Measurements from ENCODE around the gene TNFRSF13B.
"Not testable (repeated sequence)": the region's sequence is repeated elsewhere in the genome, so short reads cannot be mapped to it uniquely, and the experiment has no call there.

The TNFRSF13B gene

DNA sequence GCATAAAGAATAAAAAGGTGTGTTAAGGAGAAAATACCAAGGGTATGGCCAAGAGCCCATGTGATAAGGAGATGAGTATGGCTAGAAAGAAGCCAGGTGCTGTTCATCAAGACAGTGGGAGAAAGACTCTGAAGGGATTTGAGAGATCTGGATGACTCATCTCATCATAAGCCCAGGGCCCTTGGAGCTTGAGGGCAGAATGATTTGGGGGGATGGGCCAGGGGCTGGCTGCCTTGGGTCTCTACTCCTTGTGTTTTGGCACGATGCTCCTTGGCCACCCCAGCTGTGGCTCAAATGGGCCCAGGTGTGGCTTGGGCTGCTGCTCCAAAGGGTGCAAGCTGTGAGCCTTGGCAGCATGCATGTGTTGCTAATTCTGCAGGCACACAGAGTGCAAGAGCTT lies 14.5 kb upstream of the TNFRSF13B start:
- no peak for DNase-seq

GRCh38 chr17:16981928-16982327 lies 10.0 kb upstream of the TNFRSF13B start:
- no peak for DNase-seq

DNA sequence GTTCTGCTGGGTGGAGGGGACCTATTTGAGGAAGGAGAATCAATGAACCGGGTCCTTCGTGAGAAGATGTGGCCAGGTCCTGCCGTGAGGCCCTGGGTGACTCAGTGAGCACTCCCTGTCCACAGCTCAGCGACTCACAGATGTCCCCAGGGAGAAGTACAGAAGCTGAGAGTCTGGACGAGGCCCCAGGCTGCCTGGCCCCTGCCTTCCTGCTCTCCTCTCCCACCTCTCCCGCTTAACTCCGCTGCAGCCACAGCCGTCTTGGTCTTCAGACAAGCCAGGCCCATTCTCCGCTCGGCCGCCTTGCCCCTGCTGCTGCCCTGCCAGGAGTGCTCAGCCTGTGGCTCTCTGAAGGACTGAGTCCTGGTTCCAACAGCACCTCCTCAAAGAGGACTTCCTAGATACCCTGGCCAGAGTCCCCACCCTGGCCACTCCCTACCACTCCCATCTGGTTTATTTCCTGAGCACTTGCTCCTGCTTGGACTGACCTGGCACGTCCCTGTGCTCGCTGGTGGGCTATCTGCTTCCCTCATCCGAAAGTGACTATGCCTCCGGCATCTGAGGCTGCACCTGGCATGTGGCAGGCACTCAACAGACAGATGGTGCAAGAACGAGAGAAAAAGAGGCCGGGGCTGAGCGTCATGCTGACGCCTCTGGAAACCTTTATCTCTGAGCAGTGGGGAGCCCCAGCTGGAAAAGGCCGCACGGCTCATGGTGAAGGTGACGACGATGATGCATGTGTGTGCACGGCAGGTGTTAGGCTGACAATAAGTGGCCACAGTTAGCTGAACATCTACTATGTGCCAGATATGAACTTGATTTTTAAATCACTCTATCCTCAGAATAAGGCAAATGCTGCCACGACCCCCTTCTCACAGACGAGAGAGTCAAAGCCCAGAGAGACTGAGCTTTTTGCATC lies 9.2 kb upstream of the TNFRSF13B start:
- peak; percentile 26 for DNase-seq

GRCh38 chr17:16980061-16980460 lies 8.1 kb upstream of the TNFRSF13B start:
- no peak for DNase-seq

- not testable (repeated sequence) for DNase-seq
These were observed 7.4 kb upstream of the TNFRSF13B start for GRCh38 chr17:16979237-16979823.

GRCh38 chr17:16977932-16978331 lies 6.0 kb upstream of the TNFRSF13B start:
- DNase-seq = peak; percentile 96

DNA sequence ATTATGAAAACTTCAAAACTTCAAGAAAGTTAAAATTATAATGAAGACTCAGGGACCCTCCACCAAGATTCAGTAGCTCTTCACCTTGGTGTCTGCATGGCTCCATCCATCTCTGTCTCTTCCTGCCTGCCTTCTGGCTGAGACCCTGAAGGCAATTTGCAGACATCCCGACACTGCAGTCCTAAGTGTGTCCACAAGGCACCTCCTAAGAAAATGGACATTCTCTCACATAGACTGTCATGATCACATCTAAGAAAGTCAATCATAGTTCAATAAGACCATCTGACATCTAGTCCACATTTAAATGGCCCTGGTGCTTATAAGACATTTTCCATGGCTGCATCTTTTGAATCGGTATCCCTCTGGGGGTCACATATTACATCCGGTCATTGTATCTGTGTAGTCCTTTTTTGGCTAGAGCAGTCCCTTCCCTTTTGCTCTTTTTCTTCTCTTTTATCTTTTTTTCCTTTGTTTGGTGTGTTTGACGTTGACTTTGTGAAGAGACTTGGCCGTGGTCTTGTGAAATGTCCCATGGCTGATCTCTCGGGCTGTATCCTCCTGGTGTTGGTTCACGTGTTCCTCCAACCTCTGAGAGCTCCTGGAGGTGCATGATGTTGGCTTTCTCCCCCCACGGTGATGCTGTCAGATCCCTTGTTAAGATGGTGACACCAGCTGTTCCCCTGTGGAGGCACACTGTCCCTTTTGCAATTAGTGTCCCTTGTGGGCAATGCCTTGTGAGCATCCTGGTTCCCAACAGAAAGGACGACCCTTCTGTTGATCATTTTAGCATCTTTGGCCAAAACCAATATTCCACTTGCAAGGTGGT lies 5.0 kb upstream of the TNFRSF13B start:
- DNase-seq = no peak

DNA sequence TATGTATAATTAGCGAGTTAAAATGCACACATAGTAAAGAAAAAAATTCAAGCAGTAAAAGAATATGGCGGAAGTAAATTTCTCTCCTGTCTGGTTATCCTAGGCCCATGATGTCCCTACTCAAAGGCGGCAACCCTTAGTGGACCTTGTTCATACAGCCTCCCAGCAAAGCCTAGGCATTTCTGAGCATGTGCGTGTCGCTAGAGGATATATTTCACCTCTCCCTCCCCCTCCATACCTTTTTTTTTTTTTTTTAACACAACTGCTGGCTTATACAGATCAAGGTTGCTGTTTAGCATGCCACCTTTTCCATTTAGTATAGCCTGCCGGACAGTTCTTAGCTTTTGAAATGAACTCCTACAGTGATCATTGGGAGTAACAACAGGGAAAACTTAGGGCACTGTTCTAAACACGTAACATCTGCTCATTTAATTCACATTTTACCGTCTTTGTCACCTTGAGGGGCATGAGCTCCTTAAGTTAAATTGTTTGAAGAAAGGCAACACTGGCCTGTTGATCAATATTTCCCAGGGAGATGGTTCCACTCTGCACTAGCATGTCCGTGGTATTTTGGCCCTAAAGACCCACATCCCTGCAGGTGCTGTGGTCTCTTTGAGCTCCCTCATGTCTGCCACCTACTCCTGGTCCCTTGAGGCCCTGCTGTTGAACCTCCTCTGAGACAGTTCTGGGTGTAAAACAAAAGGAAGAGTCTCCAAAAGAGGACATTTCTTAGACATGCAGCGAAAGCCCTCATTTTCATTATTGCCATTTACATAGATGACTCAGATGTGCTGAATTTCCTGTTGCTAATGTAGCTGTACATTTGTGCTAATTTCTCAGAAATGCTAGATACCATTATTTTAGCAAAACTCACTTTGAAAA lies 4.1 kb upstream of the TNFRSF13B start:
- no peak for DNase-seq

DNA sequence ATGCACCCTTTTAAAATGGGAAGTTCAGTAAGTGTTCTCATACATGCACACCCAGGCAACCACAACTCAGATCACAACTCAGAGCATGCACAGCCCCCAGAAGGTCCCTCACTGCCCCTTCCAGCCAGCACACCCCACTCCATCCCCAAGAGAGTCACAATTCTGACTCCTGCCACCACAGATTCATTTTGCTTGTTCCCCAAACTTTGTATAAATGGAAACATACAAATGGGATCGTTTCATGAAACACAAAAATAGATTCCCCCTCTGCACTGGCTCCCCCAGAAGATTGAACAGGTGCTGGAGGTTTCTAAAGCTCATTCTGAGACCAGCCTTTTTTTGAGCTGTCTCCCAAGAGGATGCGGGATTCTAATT lies 3.3 kb upstream of the TNFRSF13B start:
- DNase-seq = no peak

GRCh38 chr17:16974569-16975276 lies 2.8 kb upstream of the TNFRSF13B start:
- DNase-seq = no peak

GRCh38 chr17:16973760-16974540 lies 2.0 kb upstream of the TNFRSF13B start:
- DNase-seq = no peak

DNA sequence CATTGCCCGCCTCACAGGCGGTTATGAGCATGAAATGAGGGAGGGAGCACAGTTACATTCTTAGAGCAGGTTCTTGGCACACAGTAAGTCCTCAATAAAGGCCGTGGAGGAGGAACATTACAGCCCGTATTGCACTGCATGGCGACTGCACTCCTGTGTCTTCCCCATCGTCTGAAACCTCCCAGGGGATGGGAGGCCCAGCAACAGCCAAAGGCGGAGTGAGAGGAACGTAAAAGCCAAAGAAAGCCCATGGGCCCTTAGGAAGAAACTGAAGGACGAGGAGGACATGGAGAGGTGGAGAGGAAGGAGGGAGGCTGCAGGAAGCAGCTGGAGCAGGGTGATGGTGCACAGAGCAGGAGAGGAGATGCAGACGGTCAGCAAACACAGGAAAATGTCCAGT lies 1.1 kb upstream of the TNFRSF13B start:
- not testable (repeated sequence) for DNase-seq

DNA sequence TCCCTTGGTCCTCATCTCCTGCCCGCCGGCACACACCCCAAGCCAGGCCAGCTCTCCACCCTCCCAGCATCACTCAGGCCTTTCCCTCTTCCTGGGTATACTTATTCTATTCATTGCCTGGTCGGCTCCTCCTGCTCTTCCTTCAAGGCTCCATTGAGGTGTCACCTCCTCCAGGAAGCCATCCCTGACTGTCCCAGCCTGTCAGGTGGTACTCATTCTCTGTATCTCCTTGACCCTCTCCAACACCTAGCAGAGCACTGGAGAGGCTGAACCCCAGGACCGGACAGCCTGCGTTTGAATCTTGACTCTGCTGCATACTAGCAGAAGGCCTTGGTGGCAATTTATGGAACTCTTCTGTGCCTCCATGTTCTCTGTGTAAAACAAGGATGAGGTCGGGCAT lies 428 bp upstream of the TNFRSF13B start:
- no peak for DNase-seq

- DNase-seq = no peak
These were observed 1.7 kb downstream of the TNFRSF13B start for GRCh38 chr17:16969931-16970906.

- no peak for DNase-seq
These were observed 3.1 kb downstream of the TNFRSF13B start for GRCh38 chr17:16968786-16969185.

DNA sequence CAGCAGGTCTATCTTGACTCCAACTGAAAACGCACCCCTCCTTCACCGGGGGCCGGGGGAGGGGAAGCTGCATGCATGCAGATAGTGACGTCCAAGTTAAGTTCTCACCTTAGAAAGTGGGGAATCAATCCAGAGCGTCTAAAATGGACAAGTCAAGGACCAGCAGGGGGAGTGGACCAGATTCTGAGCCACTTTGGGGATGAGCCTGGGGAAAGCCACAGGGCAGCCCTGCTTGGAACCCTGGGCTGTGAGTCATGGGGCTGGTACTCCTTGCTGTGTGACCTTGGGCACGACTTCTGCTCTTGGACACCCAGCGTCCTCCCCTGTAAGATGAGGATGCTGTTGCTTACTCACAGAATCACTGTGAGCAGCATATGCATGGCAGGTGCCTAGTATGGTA lies 9.1 kb downstream of the TNFRSF13B start:
- DNase-seq = no peak

- no peak for DNase-seq
These were observed 10.1 kb downstream of the TNFRSF13B start for GRCh38 chr17:16961792-16962191.

- DNase-seq = not testable (repeated sequence)
These were observed 10.9 kb downstream of the TNFRSF13B start for GRCh38 chr17:16961022-16961421.

GRCh38 chr17:16955011-16955410 lies 16.9 kb downstream of the TNFRSF13B start:
- not testable (repeated sequence) for DNase-seq

DNA sequence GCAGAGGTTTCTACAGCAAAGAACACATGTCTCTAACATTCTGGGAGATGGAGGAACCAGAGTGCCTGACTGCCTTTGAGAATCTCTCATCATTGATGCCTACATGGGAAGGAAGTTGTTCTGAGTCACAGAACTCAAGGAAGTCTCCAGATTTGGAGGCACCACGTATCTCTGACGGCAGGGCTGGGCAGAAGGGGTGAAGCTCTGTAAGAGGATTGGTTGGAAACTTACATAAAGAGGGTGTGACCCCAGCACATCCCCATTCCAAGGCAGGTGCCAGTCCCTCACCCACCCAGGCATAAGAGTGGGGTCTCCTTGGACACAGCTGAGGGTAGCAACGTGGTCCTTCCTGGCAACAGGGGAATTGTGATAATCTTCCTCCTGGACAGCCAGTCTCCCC lies 17.4 kb downstream of the TNFRSF13B start:
- DNase-seq = no peak
